Erythroblast (primary cell): ENCODE measurements around the gene RNF217.

Experiments used
- GATA1 ChIP-seq: IDR thresholded peaks from 2 replicates; pipeline ENCODE4 v1.6.1; 2011; ENCODE audit warnings: low read depth, mild to moderate bottlenecking, control low read depth, low read length, moderate library complexity
- POLR2A ChIP-seq: IDR thresholded peaks from 2 replicates; pipeline ENCODE4 v1.6.1; 2011; ENCODE audit warnings: mild to moderate bottlenecking, low read length

- TF ChIP-seq POLR2A (no peak), GATA1 (no peak)
These were observed 116.5 kb downstream of the RNF217 start for GRCh38 chr6:125078602-125079321.
